Suprapubic skin (tissue), 4 donors: ENCODE results near the gene L3MBTL4.

ENCODE experiments used
- POLR2A ChIP-seq, 2 donors: fragments of 450-650 bp; IDR thresholded peaks; one replicate each; pipeline ENCODE4 v1.6.1; 2017; ENCODE audit warnings: antibody characterized with exemption in 2 of 2, mild to moderate bottlenecking in 2 of 2, moderate library complexity in 2 of 2
- POLR2AphosphoS5 ChIP-seq, 3 donors: sonication (generic); formaldehyde crosslinking; IDR thresholded peaks; one replicate each; pipeline ENCODE4 v1.6.1; 2017; ENCODE audit warnings: antibody characterized with exemption in 3 of 3
- TF ChIP-seq, protein P1 (sequence below), 2 donors: fragments of 200-600 bp in 1 of 2; fragments of 450-650 bp in 1 of 2; sonication (generic) in 1 of 2; IDR thresholded peaks; one replicate each; pipeline ENCODE4 v1.5.1; 2016 to 2019; ENCODE audit warnings: antibody characterized with exemption in 2 of 2, mild to moderate bottlenecking in 1 of 2, moderate library complexity in 1 of 2

DNA sequence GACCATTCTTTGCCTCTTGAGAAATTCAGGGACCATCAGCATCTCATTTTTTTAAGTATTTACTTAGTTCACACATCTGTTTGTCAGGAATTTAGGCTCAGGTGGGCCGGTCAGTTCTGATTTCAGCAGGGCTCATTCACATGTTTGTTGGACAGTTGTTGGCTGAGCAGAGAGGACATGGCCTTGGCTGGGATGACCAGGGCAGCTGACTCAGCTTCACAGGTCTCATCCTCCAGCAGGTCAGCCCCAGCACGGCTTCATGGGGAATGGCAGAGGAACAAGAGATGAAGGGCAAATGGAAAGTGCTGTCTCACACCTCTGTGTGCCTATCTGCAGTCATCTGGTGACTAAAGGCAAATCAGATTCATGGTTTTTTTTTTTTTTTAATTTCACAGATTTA lies 383.3 kb downstream of the L3MBTL4 start:
- no peak for TF ChIP-seq POLR2AphosphoS5 (IDR thresholded peaks at IDR 0.05)
- TF ChIP-seq POLR2A (IDR thresholded peaks at IDR 0.05): no peak
- TF ChIP-seq, protein P1, sequence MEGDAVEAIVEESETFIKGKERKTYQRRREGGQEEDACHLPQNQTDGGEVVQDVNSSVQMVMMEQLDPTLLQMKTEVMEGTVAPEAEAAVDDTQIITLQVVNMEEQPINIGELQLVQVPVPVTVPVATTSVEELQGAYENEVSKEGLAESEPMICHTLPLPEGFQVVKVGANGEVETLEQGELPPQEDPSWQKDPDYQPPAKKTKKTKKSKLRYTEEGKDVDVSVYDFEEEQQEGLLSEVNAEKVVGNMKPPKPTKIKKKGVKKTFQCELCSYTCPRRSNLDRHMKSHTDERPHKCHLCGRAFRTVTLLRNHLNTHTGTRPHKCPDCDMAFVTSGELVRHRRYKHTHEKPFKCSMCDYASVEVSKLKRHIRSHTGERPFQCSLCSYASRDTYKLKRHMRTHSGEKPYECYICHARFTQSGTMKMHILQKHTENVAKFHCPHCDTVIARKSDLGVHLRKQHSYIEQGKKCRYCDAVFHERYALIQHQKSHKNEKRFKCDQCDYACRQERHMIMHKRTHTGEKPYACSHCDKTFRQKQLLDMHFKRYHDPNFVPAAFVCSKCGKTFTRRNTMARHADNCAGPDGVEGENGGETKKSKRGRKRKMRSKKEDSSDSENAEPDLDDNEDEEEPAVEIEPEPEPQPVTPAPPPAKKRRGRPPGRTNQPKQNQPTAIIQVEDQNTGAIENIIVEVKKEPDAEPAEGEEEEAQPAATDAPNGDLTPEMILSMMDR (IDR thresholded peaks at IDR 0.05): no peak
